Skeletal muscle cell (primary cell): ENCODE measurements around the gene TJP3.
"Not testable (repeated sequence)": the region's sequence is repeated elsewhere in the genome, so short reads cannot be mapped to it uniquely, and the experiment has no call there.

Experiments
- DNase-seq: peaks from one replicate; pipeline ENCODE4 v3.0.0-alpha.2; 2010; ENCODE audit warnings: low read depth
- H3K4me3 ChIP-seq: 2 replicates; pipeline ENCODE4 v1.5.1; 2011; ENCODE audit warnings: low read depth, mild to moderate bottlenecking, control low read depth, low read length, moderate library complexity

TJP3 gene

GRCh38 chr19:3708207-3708931, at the start of gene TJP3:
Gene TJP3 (plus strand): TSS chr19:3708384. CDS start chr19:3728433, 20,049 bp downstream.
- no peak for DNase-seq
- H3K4me3 ChIP-seq, result no peak within 1 kb of the TSS

- DNase-seq, result no peak
- H3K4me3 ChIP-seq, result no peak overlapping the region
Observed at GRCh38 chr19:3658870-3659745, 49.1 kb upstream of the TJP3 start.

GRCh38 chr19:3659746-3660112, 48.5 kb upstream of the TJP3 start:
- no peak overlapping the region for H3K4me3 ChIP-seq
- no peak for DNase-seq

GRCh38 chr19:3660493-3661219, 47.5 kb upstream of the TJP3 start:
- no peak overlapping the region for H3K4me3 ChIP-seq
- DNase-seq, result no peak

- DNase-seq, result no peak
Observed at GRCh38 chr19:3661284-3662238, 46.6 kb upstream of the TJP3 start.

GRCh38 chr19:3663838-3664237, 44.3 kb upstream of the TJP3 start:
- no peak overlapping the region for H3K4me3 ChIP-seq
- DNase-seq, result no peak

More at GRCh38 chr19:3661284-3662238, 46.6 kb upstream of the TJP3 start:
- H3K4me3 ChIP-seq, result no peak overlapping the region

- no peak overlapping the region for H3K4me3 ChIP-seq
Observed at GRCh38 chr19:3664879-3665642, 43.1 kb upstream of the TJP3 start.

GRCh38 chr19:3665681-3666544, 42.3 kb upstream of the TJP3 start:
- no peak overlapping the region for H3K4me3 ChIP-seq
- no peak for DNase-seq

More at GRCh38 chr19:3664879-3665642, 43.1 kb upstream of the TJP3 start:
- DNase-seq, result no peak

GRCh38 chr19:3666545-3666856, 41.7 kb upstream of the TJP3 start:
- not testable (repeated sequence) for H3K4me3 ChIP-seq, DNase-seq

- H3K4me3 ChIP-seq, result no peak overlapping the region
- no peak for DNase-seq
Observed at GRCh38 chr19:3667037-3667638, 41.0 kb upstream of the TJP3 start.

- no peak overlapping the region for H3K4me3 ChIP-seq
- no peak for DNase-seq
Observed at GRCh38 chr19:3667766-3668165, 40.4 kb upstream of the TJP3 start.

- H3K4me3 ChIP-seq, result no peak overlapping the region
- DNase-seq, result peak; percentile 44
Observed at GRCh38 chr19:3668331-3669081, 39.7 kb upstream of the TJP3 start.

GRCh38 chr19:3669082-3669946, 38.9 kb upstream of the TJP3 start:
- H3K4me3 ChIP-seq, result no peak overlapping the region
- no peak for DNase-seq

- peak overlapping the region; percentile 24 for H3K4me3 ChIP-seq
- DNase-seq, result peak; percentile 79
Observed at GRCh38 chr19:3669947-3670795, 38.0 kb upstream of the TJP3 start.
